Heart left ventricle (tissue), 16 donors: ENCODE results near the gene ANGPTL4. TPM values are rescaled to one million over a fixed set of nuclear protein-coding genes. Genes with fewer than 3 reads are reported as not detected.
"Not testable (repeated sequence)": the region's sequence is repeated elsewhere in the genome, so short reads cannot be mapped to it uniquely, and the experiment has no call there.

Experiments used
- ATAC-seq, 4 donors: fragments of 200-7000 bp; cut with Tn5 transposase; one replicate each; pipeline ENCODE4 v1.9.1; 2020 to 2022; ENCODE audit warnings: moderate library complexity in 4 of 4, mild to moderate bottlenecking in 3 of 4, moderate number of reproducible peaks in 1 of 4
- DNase-seq, 5 donors: peaks; one replicate each; pipeline ENCODE4 v3.0.0-alpha.2; 2020
- H3K27ac ChIP-seq, 12 donors: fragments of 200-600 bp; sonication (generic) in 4 of 12; one replicate each; pipeline versions ENCODE4 v1.5.0 to v1.8.0; 2016 to 2022; ENCODE audit warnings: mild to moderate bottlenecking in 2 of 12
- H3K27me3 ChIP-seq, 9 donors: fragments of 200-600 bp; sonication (generic) in 2 of 9; one replicate each; pipeline versions ENCODE4 v1.5.1 to v1.8.0; 2016 to 2022; ENCODE audit warnings: mild to moderate bottlenecking in 3 of 9
- H3K36me3 ChIP-seq, 9 donors: fragments of 200-600 bp; sonication (generic) in 2 of 9; one replicate each; pipeline versions ENCODE4 v1.5.0 to v1.8.0; 2018 to 2022; ENCODE audit warnings: mild to moderate bottlenecking in 2 of 9
- H3K4me1 ChIP-seq, 12 donors: fragments of 200-600 bp; sonication (generic) in 4 of 12; one replicate each; pipeline versions ENCODE4 v1.5.0 to v1.8.0; 2016 to 2022; ENCODE audit warnings: mild to moderate bottlenecking in 3 of 12
- H3K4me3 ChIP-seq, 12 donors: fragments of 200-600 bp; sonication (generic) in 4 of 12; one replicate each; pipeline versions ENCODE4 v1.5.0 to v1.8.0; 2017 to 2022; ENCODE audit warnings: mild to moderate bottlenecking in 9 of 12, moderate library complexity in 4 of 12
- H3K9me3 ChIP-seq, 12 donors: fragments of 200-600 bp; sonication (generic) in 4 of 12; one replicate each; pipeline versions ENCODE4 v1.5.0 to v1.8.0; 2016 to 2022; ENCODE audit warnings: mild to moderate bottlenecking in 1 of 12
- POLR2A ChIP-seq, 2 donors: fragments of 450-650 bp; IDR thresholded peaks; one replicate each; pipeline ENCODE4 v1.6.1; 2017; ENCODE audit warnings: antibody characterized with exemption in 2 of 2, mild to moderate bottlenecking in 2 of 2, moderate library complexity in 2 of 2
- WGBS, 4 donors: extraction: QIAGEN DNeasy Blood & Tissue Kit in 2 of 4; methylation state at CpG; one replicate each; pipeline versions ENCODE4 v1.1.5 to v1.1.7; 2013 to 2018; 5-methylcytosine and 5-hydroxymethylcytosine counted together
- intact Hi-C, 10 donors: fragments of 100-400 bp; cut with DNase I; formaldehyde crosslinking; loops; one replicate each; pipeline versions ENCODE4 v1.11.1 to v1.14.2; 2022
- polyA plus RNA-seq, 2 donors: library from polyadenylated mRNA; stranded (reverse); fragments of 200-250 nt; gene quantifications; one replicate each; pipeline ENCODE4 v1.2.3, GENCODE V29; 2013
- total RNA-seq, 9 donors: library from RNA; depleted of rRNA in 2 of 9; stranded (reverse); fragments of >200 nt in 2 of 9; fragmentation: NEBNext Ultra II Directional in 3 of 9; extraction: Animal tissue kit (Norgen Biotek cat#: 25700) in 3 of 9; gene quantifications; one replicate each; pipeline versions ENCODE4 v1.1.0 to v1.2.4, GENCODE V29; 2016 to 2023
- TF ChIP-seq, protein P1 (sequence below), 12 donors: fragments of 200-600 bp; sonication (generic) in 4 of 12; IDR thresholded peaks; one replicate each; pipeline versions ENCODE4 v1.5.0 to v1.8.0; 2018 to 2022; ENCODE audit warnings: antibody characterized with exemption in 12 of 12, mild to moderate bottlenecking in 5 of 12
- donor health status: ischemic (EF 13 %, LVEDD 7.1; RV severe dilation, severe dysfunction).
- donor health status: healthy with polysubstance abuse.
- donor health status: DM: no; HTN: yes; CAD: no.
- donor health status: DM: no; HTN: no; CAD: no.
- donor health status: ischemic (EF 25% LVEDD 6.9; RV normal size, moderate dysfunction).
- donor health status: ischemic (EF 25% LVEDD 5.7; RV mildly dilated, moderate dysfunction).
- donor health status: healthy.
- donor health status: DM: yes; HTN: yes; CAD: no.
- donor health status: ischemic (EF 35%, LVEDD 5.7; RV mildly dilated, moderate dysfunction).
- donor health status: nonischemic (EF 11% LVEDD 7.7; RV severe dilation, severe dysfunction).
- donor health status: DM: yes; HTN: yes; CAD: no.
- donor health status: PGD.
- donor health status: ischemic (EF 29% LVEDD 5.4; RV normal size, mild dysfunction).
- donor health status: nonischemic (EF 23%, LVEDD 6.1; RV moderate dilation, normal function).

ANGPTL4 gene
- total and polyA plus RNA-seq, 11 donors = 2.4 to 117 (median 10.8) TPM

DNA sequence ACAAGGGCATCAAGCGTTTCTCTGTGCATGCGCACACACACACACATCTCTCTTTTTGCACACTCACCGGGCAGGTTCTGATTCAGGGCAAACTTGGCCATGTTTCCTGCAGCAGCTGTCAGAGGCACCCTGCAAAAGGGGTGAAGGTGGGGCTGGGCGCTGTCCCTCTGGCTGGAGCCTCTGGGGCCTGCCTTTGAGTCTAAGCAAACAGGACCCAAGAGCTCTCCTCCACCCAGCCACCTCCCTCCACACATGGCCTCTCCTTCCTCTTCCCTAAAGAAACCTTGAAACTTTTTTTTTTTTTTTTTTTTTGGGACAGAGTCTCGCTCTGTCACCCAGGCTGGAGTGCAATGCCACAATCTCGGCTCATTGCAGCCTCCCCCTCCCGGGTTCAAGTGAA lies 26.2 kb upstream of the ANGPTL4 start:
- peaks cover 10 to 66% (median 41%) of the 10 kb centered on the region in 12 donors for H3K4me1 ChIP-seq
- peaks cover 0 to 15% (median 0%) of the 10 kb centered on the region in 9 donors for H3K36me3 ChIP-seq
- H3K9me3 ChIP-seq = no peaks in the 10 kb centered on the region
- peak overlapping the region in 8 of 12 donors; percentile 8 to 60 (median 42) for H3K27ac ChIP-seq
- TF ChIP-seq POLR2A (IDR thresholded peaks at IDR 0.05) = no peak
- TF ChIP-seq, protein P1, sequence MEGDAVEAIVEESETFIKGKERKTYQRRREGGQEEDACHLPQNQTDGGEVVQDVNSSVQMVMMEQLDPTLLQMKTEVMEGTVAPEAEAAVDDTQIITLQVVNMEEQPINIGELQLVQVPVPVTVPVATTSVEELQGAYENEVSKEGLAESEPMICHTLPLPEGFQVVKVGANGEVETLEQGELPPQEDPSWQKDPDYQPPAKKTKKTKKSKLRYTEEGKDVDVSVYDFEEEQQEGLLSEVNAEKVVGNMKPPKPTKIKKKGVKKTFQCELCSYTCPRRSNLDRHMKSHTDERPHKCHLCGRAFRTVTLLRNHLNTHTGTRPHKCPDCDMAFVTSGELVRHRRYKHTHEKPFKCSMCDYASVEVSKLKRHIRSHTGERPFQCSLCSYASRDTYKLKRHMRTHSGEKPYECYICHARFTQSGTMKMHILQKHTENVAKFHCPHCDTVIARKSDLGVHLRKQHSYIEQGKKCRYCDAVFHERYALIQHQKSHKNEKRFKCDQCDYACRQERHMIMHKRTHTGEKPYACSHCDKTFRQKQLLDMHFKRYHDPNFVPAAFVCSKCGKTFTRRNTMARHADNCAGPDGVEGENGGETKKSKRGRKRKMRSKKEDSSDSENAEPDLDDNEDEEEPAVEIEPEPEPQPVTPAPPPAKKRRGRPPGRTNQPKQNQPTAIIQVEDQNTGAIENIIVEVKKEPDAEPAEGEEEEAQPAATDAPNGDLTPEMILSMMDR (IDR thresholded peaks at IDR 0.05) = no peak
- intact Hi-C loops = no loop called here
- H3K4me3 ChIP-seq = peak overlapping the region in 1 of 12 donors; percentile 3
- ATAC-seq = no peak
- 67 to 81% (median 78%) methylated on average over 7 of the region's 7 CpGs for WGBS, 4 donors
- no peak for DNase-seq
- peaks cover 6 to 47% (median 13%) of the 10 kb centered on the region in 9 donors for H3K27me3 ChIP-seq

DNA sequence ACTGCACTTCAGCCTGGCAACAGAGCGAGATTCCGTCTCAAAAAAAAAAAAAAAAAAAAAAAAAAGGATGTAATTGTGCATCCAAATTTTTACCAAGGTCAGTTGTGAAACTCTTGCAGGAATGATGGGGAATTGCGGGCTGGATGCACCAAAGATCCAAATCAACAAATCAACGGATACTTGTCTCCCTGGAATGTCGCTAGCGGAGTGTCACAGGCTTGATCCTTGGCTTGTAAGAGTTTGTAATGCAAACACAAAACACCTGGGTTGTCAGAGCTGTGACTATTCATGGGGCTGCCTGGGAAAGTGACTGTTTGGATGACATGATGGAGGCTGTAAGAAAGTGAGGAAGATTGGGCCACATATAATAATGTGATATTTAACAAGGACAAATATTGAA lies 25.1 kb upstream of the ANGPTL4 start:
- WGBS, 4 donors = 53 to 71% (median 64%) methylated on average over 6 of the region's 6 CpGs
- H3K36me3 ChIP-seq = peaks cover 0 to 9% (median 0%) of the 10 kb centered on the region in 9 donors
- H3K27ac ChIP-seq = peak overlapping the region in 3 of 12 donors; percentile 6 to 99 (median 41)
- intact Hi-C loops = no loop called here
- no peak for ATAC-seq
- H3K4me1 ChIP-seq = peaks cover 4 to 60% (median 37%) of the 10 kb centered on the region in 12 donors
- DNase-seq = no peak
- H3K27me3 ChIP-seq = peaks cover 6 to 47% (median 9%) of the 10 kb centered on the region in 9 donors
- TF ChIP-seq, protein P1 (IDR thresholded peaks at IDR 0.05) = no peak
- TF ChIP-seq POLR2A (IDR thresholded peaks at IDR 0.05) = no peak
- H3K4me3 ChIP-seq = no peak overlapping the region
- no peaks in the 10 kb centered on the region for H3K9me3 ChIP-seq

DNA sequence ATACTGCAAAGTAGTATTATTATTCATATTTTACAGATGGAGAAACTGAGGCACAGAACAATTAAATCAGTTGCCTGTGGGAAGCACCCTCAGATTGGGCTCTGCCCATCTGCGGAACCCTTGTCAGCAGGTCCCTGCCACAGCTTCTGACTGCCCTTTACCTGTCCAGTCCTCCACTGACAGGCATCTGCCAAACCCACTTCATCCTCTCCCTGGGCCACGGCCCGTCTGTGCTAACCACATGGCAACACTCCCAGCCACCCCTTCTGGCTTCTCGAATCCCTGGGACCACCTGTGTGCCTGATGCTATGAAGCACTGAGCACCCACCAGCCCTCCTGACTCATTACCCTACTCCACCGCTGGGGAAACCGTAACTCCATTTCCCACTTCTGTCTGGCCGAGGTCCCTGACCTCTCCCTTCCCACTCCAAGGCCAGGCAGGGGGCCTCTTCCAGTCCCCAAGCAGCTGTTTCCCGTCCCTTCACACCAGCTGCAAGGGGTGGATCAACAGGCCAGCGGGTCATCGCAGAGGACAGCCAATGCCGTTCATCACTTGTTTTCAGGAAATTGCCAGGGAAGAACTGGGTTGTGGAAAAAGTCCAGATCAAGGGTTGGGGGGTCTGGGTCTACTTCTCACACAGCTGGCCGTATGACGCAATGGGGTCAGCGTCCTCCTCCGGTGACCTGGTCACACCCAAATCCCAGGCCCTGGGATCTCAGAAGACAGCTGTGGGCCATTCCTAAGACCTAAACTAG lies 23.4 kb upstream of the ANGPTL4 start:
- DNase-seq = peak; percentile 85 to 89 (median 86)
- Histone ChIP-seq H3K4me3 (peak overlapping the region in 9 of 12 donors; percentile 7 to 89 (median 79)), H3K9me3 (no peaks in the 10 kb centered on the region), H3K36me3 (no peaks in the 10 kb centered on the region), H3K27ac (peak overlapping the region; percentile 86 to 100 (median 96)), H3K27me3 (peaks cover 0 to 38% (median 0%) of the 10 kb centered on the region in 9 donors), H3K4me1 (peaks cover 0 to 51% (median 28%) of the 10 kb centered on the region in 12 donors)
- ATAC-seq = peak; percentile 60 to 78 (median 71)
- TF ChIP-seq, protein P1 (IDR thresholded peaks at IDR 0.05) = peak in 6 of 12 donors; percentile 17 to 33 (median 24)
- TF ChIP-seq POLR2A (IDR thresholded peaks at IDR 0.05) = no peak
- 20 to 36% (median 25%) methylated on average over 15 of the region's 15 CpGs for WGBS, 4 donors
- intact Hi-C loops = no loop called here

DNA sequence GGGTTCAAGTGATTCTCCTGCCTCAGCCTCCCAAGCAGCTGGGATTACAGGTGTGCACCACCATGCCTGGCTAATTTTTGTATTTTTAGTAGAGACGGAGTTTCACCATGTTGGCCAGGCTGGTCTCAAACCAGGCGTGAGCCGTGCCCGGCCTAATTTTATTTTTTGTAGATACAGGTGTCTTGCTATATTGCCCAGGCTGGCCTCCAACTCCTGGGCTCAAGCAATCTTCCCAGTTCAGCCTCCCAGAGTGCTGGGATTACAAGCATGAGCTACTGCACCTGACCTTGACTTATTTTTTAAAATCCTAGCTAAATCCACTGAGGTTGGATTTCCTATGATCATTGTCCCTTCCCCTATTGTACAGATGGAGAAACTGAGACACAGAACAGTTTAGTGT lies 22.5 kb upstream of the ANGPTL4 start:
- ATAC-seq, intact Hi-C loops, H3K9me3 ChIP-seq, DNase-seq, H3K36me3 ChIP-seq: not testable (repeated sequence)
- 64 to 89% (median 78%) methylated on average over 4 of the region's 4 CpGs for WGBS, 4 donors
- H3K27ac ChIP-seq = peak overlapping the region; percentile 86 to 100 (median 96)
- H3K4me3 ChIP-seq = peak overlapping the region; percentile 55 to 89 (median 70)
- H3K4me1 ChIP-seq = peaks cover 0 to 45% (median 25%) of the 10 kb centered on the region in 12 donors
- peaks cover 0 to 28% (median 0%) of the 10 kb centered on the region in 9 donors for H3K27me3 ChIP-seq
